Measurements from ENCODE around the gene SLC6A5.

GRCh38 chr11:20620988-20621387, 21.6 kb downstream of the SLC6A5 start:
- TF ChIP-seq CTCF (IDR thresholded peaks at IDR 0.05; ENCODE audit: low read length) (no peak), EZH2 (optimal IDR thresholded peaks at IDR 0.05; ENCODE audit: low read depth, low read length) (no peak)
